GM12874 (cell line): ENCODE results near the gene NRXN3.

Experiments
- TF ChIP-seq, protein P1 (sequence below): IDR thresholded peaks from 2 replicates; pipeline ENCODE4 v1.5.1; 2011; ENCODE audit warnings: low read depth, mild to moderate bottlenecking, control low read depth, low read length, moderate library complexity; ENCODE audit not compliant: insufficient read depth

Gene NRXN3

GRCh38 chr14:78829274-78829673 is 659.1 kb downstream of the NRXN3 start:
- TF ChIP-seq, protein P1, sequence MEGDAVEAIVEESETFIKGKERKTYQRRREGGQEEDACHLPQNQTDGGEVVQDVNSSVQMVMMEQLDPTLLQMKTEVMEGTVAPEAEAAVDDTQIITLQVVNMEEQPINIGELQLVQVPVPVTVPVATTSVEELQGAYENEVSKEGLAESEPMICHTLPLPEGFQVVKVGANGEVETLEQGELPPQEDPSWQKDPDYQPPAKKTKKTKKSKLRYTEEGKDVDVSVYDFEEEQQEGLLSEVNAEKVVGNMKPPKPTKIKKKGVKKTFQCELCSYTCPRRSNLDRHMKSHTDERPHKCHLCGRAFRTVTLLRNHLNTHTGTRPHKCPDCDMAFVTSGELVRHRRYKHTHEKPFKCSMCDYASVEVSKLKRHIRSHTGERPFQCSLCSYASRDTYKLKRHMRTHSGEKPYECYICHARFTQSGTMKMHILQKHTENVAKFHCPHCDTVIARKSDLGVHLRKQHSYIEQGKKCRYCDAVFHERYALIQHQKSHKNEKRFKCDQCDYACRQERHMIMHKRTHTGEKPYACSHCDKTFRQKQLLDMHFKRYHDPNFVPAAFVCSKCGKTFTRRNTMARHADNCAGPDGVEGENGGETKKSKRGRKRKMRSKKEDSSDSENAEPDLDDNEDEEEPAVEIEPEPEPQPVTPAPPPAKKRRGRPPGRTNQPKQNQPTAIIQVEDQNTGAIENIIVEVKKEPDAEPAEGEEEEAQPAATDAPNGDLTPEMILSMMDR: no peak

- TF ChIP-seq, protein P1: no peak
These were observed 664.7 kb downstream of the NRXN3 start for GRCh38 chr14:78834766-78835451.

DNA sequence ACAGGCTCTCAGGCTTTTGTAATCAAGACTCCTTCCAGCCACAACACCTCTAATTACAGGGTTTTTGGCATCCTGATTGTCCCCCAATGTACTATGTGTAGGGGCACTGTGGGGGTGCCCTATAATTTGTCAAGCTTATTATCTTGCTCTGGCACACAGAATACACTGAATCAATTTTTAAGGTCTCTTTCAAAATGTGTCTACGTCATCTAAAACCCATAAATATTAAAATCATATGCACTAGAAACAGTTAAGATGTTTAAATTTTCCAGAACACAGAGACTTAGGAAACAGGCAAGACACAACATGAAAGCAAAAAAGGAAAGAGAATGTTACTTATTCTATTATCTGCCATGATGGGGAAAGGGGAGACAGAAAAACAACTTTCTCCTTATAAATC is 665.7 kb downstream of the NRXN3 start:
- TF ChIP-seq, protein P1: no peak

GRCh38 chr14:78836777-78837176 is 666.6 kb downstream of the NRXN3 start:
- TF ChIP-seq, protein P1: peak; percentile 43; the same call in 1 of the 2 replicates

- TF ChIP-seq, protein P1: no peak
These were observed 668.8 kb downstream of the NRXN3 start for GRCh38 chr14:78838959-78839358.

- TF ChIP-seq, protein P1: no peak
These were observed 670.7 kb downstream of the NRXN3 start for GRCh38 chr14:78840898-78841297.

DNA sequence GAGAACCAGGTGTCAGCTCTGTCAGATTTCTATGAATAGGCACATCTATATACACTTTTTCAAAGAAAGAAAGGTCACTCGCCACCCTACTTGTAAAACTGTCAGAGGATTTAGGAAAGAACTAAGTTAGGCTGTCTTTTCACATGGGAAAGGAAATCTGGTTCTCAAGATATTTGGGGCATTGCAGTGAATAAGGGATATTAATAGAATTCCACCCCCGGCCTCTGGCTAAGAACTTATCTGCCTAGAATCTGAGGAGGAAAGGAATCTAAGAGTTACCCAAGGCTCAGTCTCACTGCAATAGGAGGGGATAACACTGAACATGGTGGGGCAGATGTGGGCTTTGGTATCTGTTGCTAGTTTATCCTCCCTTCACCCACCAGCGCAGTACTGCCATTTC is 677.6 kb downstream of the NRXN3 start:
- TF ChIP-seq, protein P1: no peak
